8988T (cell line): ENCODE measurements around the gene ZC3H6.

Source experiments
- DNase-seq: peaks from one replicate; pipeline ENCODE4 v3.0.0; 2011

ZC3H6 gene, protein sequence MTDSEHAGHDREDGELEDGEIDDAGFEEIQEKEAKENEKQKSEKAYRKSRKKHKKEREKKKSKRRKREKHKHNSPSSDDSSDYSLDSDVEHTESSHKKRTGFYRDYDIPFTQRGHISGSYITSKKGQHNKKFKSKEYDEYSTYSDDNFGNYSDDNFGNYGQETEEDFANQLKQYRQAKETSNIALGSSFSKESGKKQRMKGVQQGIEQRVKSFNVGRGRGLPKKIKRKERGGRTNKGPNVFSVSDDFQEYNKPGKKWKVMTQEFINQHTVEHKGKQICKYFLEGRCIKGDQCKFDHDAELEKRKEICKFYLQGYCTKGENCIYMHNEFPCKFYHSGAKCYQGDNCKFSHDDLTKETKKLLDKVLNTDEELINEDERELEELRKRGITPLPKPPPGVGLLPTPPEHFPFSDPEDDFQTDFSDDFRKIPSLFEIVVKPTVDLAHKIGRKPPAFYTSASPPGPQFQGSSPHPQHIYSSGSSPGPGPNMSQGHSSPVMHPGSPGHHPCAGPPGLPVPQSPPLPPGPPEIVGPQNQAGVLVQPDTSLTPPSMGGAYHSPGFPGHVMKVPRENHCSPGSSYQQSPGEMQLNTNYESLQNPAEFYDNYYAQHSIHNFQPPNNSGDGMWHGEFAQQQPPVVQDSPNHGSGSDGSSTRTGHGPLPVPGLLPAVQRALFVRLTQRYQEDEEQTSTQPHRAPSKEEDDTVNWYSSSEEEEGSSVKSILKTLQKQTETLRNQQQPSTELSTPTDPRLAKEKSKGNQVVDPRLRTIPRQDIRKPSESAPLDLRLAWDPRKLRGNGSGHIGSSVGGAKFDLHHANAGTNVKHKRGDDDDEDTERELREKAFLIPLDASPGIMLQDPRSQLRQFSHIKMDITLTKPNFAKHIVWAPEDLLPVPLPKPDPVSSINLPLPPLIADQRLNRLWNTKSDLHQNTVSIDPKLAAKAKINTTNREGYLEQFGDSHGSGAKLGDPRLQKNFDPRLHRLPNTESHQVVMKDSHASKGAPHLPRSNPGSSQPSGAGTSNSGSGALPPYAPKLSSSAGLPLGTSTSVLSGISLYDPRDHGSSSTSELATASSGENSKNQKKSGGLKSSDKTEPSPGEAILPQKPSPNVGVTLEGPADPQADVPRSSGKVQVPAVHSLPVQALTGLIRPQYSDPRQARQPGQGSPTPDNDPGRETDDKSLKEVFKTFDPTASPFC

DNA sequence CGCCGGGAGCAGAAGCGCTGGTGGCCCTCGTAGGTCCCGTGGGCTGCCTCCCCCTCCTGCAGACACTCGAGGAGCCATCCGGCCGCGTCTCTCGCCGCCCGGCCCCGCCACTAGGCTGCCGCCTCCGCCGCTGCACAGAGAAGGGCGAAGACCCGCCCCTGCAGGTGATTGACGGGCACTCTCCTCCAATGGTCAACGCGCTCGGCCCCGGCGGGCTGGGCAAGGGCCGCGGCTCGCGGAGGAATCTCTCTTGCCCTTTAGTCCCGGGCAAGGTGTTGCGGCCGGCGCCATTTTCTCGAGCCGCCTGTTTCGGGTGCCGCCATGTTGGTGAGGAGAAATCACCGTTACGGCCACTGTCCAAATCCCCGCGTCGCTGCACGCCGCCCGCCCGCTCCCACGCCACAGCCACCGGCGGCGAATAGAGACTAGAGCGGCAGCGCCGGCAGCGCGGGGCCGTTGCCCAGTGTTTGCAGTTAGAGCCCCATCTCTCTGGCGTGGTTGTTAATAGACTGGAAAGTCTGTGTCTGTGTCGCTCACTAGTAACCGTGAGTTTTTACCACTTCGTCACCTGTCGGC lies at the start of gene ZC3H6:
TSS of gene ZC3H6 (plus strand) at position 287 of the 576 bp plus-strand sequence. CDS start 398 bp downstream, outside the sequence.
- DNase-seq: peak; percentile 78

DNA sequence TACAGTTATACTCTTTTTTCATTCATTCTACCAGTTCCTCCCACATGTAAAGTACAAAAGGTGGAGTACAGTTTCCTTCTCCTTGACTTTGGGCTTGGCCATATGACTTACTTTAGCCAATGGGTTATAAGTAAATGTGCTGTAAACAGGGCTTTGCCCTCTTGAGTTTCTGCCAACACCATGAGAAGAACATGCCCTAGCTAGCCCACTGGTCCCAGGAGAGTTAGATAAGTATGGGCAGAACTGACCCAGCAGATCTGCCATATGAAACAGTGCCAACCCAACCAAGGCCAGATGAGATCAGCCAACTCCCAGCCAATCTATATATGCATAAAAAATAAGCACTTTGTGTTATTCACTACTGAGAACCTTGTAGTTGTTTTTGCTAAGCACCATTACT lies 46.0 kb upstream of the ZC3H6 start:
- no peak for DNase-seq

DNA sequence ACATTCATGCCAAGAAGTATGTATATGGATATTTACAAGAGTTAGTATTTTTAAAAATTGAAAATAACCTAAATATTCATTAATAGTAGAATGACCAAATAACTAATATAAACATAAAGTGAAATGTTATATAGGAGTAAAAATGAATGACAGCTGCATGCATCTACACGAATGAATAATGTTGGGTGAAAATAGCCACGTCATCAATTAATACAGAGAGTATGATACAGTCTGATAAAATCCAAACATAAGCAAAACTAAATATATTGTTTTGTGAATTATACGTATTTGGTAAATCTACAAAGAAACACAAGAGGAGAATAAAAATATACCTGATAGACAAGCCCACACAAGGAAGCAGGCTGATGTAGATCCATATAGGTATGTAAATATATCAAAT lies 45.0 kb upstream of the ZC3H6 start:
- no peak for DNase-seq

DNA sequence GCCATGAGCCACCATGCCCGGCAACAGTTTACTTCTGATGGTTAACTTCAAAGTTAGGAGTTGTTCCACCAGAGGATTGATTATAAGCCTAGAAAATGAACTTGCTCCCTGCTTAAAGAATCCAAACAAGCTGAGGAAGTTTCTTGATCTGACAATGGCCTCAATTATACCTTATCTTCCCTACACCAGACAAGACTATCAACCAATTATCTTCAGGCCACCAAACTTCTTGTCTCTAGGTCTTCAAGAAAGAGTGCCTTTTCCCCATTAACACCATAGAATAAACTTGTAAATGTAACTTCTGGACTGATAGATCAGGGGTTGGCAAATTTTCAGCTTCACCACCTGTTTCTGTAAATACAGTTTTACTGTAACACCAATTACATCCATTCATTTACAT lies 35.5 kb upstream of the ZC3H6 start:
- DNase-seq: no peak

DNA sequence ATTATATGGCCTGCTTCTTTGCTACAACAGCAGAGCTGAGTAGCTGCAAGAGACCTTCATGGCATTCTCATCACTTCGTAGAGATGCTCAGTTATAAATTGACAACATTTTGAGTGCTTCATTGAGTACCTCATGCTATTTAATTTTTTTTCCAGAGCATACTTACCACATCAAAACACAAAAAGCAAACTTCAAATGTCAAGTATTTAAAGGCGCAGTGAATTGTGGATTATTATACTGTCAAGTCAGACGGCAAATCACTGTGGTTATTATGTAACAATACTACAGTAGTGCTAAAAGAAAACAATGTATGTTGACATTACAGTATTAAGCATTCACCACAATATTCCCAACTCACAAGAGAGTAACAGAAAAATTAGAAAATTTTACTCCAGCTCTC lies 33.0 kb upstream of the ZC3H6 start:
- DNase-seq: no peak

DNA sequence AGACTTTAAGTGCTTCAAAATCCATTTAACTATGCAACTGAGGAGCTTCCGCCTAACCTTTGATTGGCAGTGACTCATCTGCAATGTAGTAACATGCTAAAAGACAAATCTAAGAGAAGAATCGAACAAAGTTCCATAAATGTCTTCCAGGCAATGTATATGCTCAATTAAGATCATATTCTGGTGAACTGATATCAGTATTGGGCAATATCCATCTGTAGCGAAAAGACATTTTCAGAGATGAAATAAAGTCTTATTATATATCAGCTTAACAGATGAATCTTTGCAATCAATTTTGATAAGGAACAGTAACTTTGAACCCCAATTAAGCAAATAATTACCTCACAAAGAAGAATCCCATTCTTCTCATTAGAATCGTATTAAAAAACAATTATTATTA lies 32.2 kb upstream of the ZC3H6 start:
- no peak for DNase-seq

DNA sequence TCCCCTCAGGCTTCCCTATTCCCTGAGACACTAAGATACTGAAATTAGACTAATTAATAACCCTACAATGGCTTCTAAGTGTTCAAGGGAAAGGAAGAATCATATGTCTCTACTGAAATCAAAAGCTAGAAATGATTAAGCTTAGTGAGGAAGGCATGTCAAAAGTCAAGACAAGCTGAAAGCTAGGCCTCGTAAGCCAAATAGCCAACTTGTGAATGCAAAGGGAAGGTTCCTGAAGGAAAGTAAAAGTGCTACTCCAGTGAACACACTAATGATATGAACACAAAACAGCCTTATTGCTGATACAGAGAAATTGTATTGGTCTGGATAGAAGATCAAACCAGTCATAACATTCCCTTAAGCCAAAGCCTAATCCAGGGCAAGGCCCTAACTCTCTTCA lies 30.5 kb upstream of the ZC3H6 start:
- DNase-seq: no peak

GRCh38 chr2:112251271-112251670 lies 24.1 kb upstream of the ZC3H6 start:
- no peak for DNase-seq

GRCh38 chr2:112253261-112253815 lies 22.1 kb upstream of the ZC3H6 start:
- no peak for DNase-seq

- peak; percentile 97 for DNase-seq
Observed at GRCh38 chr2:112254466-112255240, 20.7 kb upstream of the ZC3H6 start, which contains the start of gene ZC3H8. Gene ZC3H8 (minus strand): TSS chr2:112255042. CDS start chr2:112254981, 61 bp downstream.

- no peak for DNase-seq
Observed at GRCh38 chr2:112255875-112256274, 19.5 kb upstream of the ZC3H6 start.

GRCh38 chr2:112256654-112257053 lies 18.7 kb upstream of the ZC3H6 start:
- no peak for DNase-seq

- DNase-seq: no peak
Observed at GRCh38 chr2:112257575-112257974, 17.8 kb upstream of the ZC3H6 start.

GRCh38 chr2:112259509-112260294 lies 15.7 kb upstream of the ZC3H6 start:
- DNase-seq: no peak

GRCh38 chr2:112260295-112260625 lies 15.1 kb upstream of the ZC3H6 start:
- DNase-seq: no peak

DNA sequence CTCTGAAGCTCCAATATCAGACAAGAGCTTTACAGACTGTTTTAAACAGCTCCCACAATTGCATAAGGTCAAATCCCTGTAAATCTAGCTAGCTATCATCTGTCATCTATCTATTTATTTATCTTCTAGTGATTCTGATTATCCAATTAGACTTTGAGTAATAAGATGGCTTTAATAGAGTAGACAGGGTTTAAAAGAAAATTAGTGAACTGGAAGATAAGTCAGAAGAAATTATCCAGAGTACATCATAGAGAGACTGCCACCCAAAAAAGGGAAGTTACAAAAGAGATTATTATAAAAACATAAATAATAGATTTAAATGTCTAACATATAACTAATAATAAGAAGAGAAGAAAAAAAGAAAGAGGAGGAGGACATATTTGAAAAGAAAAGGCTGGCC lies 12.5 kb upstream of the ZC3H6 start:
- DNase-seq: no peak

DNA sequence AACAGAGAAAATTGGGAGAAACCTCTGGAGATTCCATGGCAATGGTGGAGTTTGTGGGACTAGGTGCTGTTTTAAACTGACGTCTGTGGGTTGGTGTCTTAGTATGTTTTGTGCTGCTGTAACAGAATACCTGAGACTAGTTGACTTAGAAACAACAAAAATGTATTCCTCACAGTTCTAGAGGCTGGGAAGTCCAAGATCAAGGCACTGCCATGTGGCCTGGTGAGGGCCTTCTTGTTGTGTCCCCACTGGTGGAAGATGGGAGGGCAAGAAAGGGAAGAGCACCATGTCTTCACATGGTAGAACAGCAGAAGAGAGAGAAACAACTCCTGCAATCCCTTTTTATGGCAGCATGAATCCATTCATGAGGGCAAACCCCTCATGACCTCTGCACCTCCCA lies 6.8 kb upstream of the ZC3H6 start:
- no peak for DNase-seq

DNA sequence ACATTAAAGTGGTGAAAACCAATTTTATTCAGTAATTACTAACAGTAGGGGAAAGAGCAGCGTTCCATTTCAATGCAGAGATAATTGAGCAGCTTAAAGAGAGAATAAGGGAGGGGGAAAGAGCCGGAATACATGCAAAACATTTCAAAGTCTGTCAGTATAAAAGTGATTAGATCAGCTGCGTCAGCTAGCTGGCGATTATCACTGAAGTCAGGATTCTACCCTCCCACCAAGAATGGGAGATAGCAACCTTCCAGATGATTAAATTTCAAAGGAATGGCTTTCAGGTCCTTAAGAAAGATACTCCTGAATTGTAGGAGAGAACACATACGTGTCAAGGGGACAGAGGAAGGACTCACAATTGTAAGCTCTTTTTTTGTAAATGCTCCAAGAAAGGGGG lies 2.7 kb upstream of the ZC3H6 start:
- no peak for DNase-seq

DNA sequence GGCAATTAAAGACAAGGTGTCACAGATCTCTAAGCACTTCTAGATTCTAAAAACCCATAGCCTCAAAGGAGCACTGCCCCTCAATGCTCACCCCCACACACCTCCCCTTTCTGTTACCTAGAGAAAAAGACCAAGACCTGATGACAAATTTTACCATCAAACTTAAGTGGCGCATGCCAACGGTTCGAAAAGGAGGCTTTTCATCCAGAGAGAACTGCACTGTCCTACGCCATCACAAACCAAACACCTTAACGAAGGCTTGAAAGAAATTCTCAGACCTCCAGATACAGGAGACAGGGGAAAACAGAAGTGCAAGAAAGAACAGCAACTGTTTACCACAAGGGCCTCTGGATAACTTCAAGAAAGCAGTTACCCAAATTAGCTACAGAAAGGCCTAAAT lies 2.0 kb upstream of the ZC3H6 start:
- DNase-seq: no peak

GRCh38 chr2:112275887-112276773 lies 733 bp downstream of the ZC3H6 start:
- DNase-seq: peak; percentile 55
